ENCODE measurements around the gene PPP5C. TPM values are rescaled to one million over a fixed set of nuclear protein-coding genes. Genes with fewer than 3 reads are reported as not detected.
A peak's percentile ranks its signal among the peaks of the same experiment; 100 is the strongest.
"Not testable (repeated sequence)": the region's sequence is repeated elsewhere in the genome, so short reads cannot be mapped to it uniquely, and the experiment has no call there.

PPP5C gene
- total RNA-seq, 4 donors from 2014 or later: 32.0 to 63.1 (median 48.4) TPM

- TF ChIP-seq CTCF (IDR thresholded peaks at IDR 0.05) (no peak), POLR2A (IDR thresholded peaks at IDR 0.05) (no peak)
- WGBS, 2 donors: 39 to 42% methylated on average over 7 to 11 of the region's 11 CpGs
- intact Hi-C loops (cut with DNase I; ENCODE audit: low total_unique reads): no loop called here
- DNase-seq (ENCODE audit: low spot score in 2 of 2): peak in 1 of 2 donors; percentile 85
- no peak overlapping the region for H3K4me3 ChIP-seq (ENCODE audit: low read depth, poor library complexity, severe bottlenecking)
These were observed 26.1 kb downstream of the PPP5C start for GRCh38 chr19:46372901-46373490.

GRCh38 chr19:46373491-46374359 is 26.8 kb downstream of the PPP5C start:
- no peak for TF ChIP-seq CTCF (IDR thresholded peaks at IDR 0.05)
- no peak for TF ChIP-seq POLR2A (IDR thresholded peaks at IDR 0.05)
- no peak overlapping the region for H3K4me3 ChIP-seq (ENCODE audit: low read depth, poor library complexity, severe bottlenecking)
- DNase-seq (ENCODE audit: low spot score in 2 of 2): peak; percentile 83 to 95
- intact Hi-C loops (cut with DNase I; ENCODE audit: low total_unique reads): no loop called here
- 30 to 34% methylated on average over 17 of the region's 17 CpGs for WGBS, 2 donors

GRCh38 chr19:46374536-46375475 is 27.9 kb downstream of the PPP5C start:
- 86 to 91% methylated on average over 19 to 21 of the region's 21 CpGs for WGBS, 2 donors
- no peak for TF ChIP-seq CTCF (IDR thresholded peaks at IDR 0.05)
- no peak for TF ChIP-seq POLR2A (IDR thresholded peaks at IDR 0.05)
- intact Hi-C loops (cut with DNase I; ENCODE audit: low total_unique reads): no loop called here
- DNase-seq (ENCODE audit: low spot score in 2 of 2): peak in 1 of 2 donors; percentile 81
- no peak overlapping the region for H3K4me3 ChIP-seq (ENCODE audit: low read depth, poor library complexity, severe bottlenecking)

GRCh38 chr19:46375476-46376067 is 28.7 kb downstream of the PPP5C start:
- intact Hi-C loops (cut with DNase I; ENCODE audit: low total_unique reads); H3K4me3 ChIP-seq (ENCODE audit: low read depth, poor library complexity, severe bottlenecking): not testable (repeated sequence)
- WGBS, 2 donors: 91 to 96% methylated on average over 22 of the region's 22 CpGs
- peak in 1 of 2 donors; percentile 85 for DNase-seq (ENCODE audit: low spot score in 2 of 2)

- peak in 1 of 2 donors; percentile 56 for DNase-seq (ENCODE audit: low spot score in 2 of 2)
- TF ChIP-seq POLR2A (IDR thresholded peaks at IDR 0.05): no peak
- no peak for TF ChIP-seq CTCF (IDR thresholded peaks at IDR 0.05)
- intact Hi-C loops (cut with DNase I; ENCODE audit: low total_unique reads): no loop called here
- 89 to 94% methylated on average over 19 of the region's 20 CpGs for WGBS, 2 donors
- H3K4me3 ChIP-seq (ENCODE audit: low read depth, poor library complexity, severe bottlenecking): no peak overlapping the region
These were observed 29.6 kb downstream of the PPP5C start for GRCh38 chr19:46376241-46377153.

Data from lower leg skin (tissue), 4 donors.